Gastroesophageal sphincter (tissue), 4 donors: ENCODE measurements around the gene TMEM108. TPM values are rescaled to one million over a fixed set of nuclear protein-coding genes. Genes with fewer than 3 reads are reported as not detected.

Experiments used
- ATAC-seq: fragments of 150-250 bp; one replicate; pipeline ENCODE4 v1.9.1; 2016; ENCODE audit warnings: mild to moderate bottlenecking, moderate library complexity
- H3K27ac ChIP-seq, 4 donors: fragments of 200-600 bp; sonication (generic) in 3 of 4; 1 replicate in 3 of 4; 2 replicates in 1 of 4; pipeline ENCODE4 v1.5.1; 2016 to 2019
- H3K27me3 ChIP-seq: fragments of 200-600 bp; sonication (generic); one replicate; pipeline ENCODE4 v1.5.1; 2019
- H3K36me3 ChIP-seq, 2 donors: fragments of 200-600 bp; sonication (generic); one replicate each; pipeline ENCODE4 v1.5.1; 2019; ENCODE audit warnings: control low read depth in 1 of 2
- H3K4me1 ChIP-seq, 3 donors: fragments of 200-600 bp; sonication (generic); 1 replicate in 2 of 3; 2 replicates in 1 of 3; pipeline ENCODE4 v1.5.1; 2016 to 2019; ENCODE audit warnings: control low read depth in 2 of 3
- H3K4me3 ChIP-seq, 2 donors: fragments of 200-600 bp; sonication (generic); one replicate each; pipeline ENCODE4 v1.5.1; 2019; ENCODE audit warnings: mild to moderate bottlenecking in 1 of 2, moderate library complexity in 1 of 2
- H3K9me3 ChIP-seq, 3 donors: fragments of 200-600 bp; sonication (generic); one replicate each; pipeline ENCODE4 v1.5.1; 2017 to 2019; ENCODE audit warnings: control low read depth in 2 of 3
- CTCF ChIP-seq, 4 experiments: fragments of 200-600 bp in 2 of 4; fragments of 450-650 bp in 2 of 4; sonication (generic) in 1 of 4; IDR thresholded peaks; one replicate each; pipeline ENCODE4 v1.5.1; 2017 to 2019; ENCODE audit warnings: antibody characterized with exemption in 4 of 4, mild to moderate bottlenecking in 2 of 4, moderate library complexity in 2 of 4
- EP300 ChIP-seq: sonication (generic); formaldehyde crosslinking; IDR thresholded peaks from one replicate; pipeline ENCODE4 v1.6.1; 2017; ENCODE audit warnings: antibody characterized with exemption, mild to moderate bottlenecking
- POLR2A ChIP-seq, 2 donors: fragments of 450-650 bp; IDR thresholded peaks; one replicate each; pipeline ENCODE4 v1.6.1; 2017; ENCODE audit warnings: antibody characterized with exemption in 2 of 2, mild to moderate bottlenecking in 2 of 2, moderate library complexity in 1 of 2
- POLR2AphosphoS5 ChIP-seq: sonication (generic); formaldehyde crosslinking; IDR thresholded peaks from one replicate; pipeline ENCODE4 v1.6.1; 2017; ENCODE audit warnings: antibody characterized with exemption
- WGBS, 2 donors: methylation state at CpG; one replicate each; pipeline ENCODE4 v1.1.5; 2018; ENCODE audit warnings: low coverage in 1 of 2; 5-methylcytosine and 5-hydroxymethylcytosine counted together
- total RNA-seq, 4 donors: library from RNA; depleted of rRNA; stranded (reverse); fragments of >200 nt; gene quantifications; one replicate each; pipeline ENCODE4 v1.1.0, GENCODE V29; 2016

TMEM108 gene
- total RNA-seq, 4 donors from 2014 or later: 2.7 to 7.3 (median 4.1) TPM

GRCh38 chr3:133054586-133054985, 16.4 kb downstream of the TMEM108 start:
- Histone ChIP-seq H3K4me3 (no peak overlapping the region), H3K4me1 (peaks cover 2 to 38% (median 8%) of the 10 kb centered on the region in 3 donors), H3K27me3 (no peaks in the 10 kb centered on the region), H3K9me3 (no peaks in the 10 kb centered on the region), H3K27ac (peak overlapping the region; percentile 57 to 74 (median 66)), H3K36me3 (no peaks in the 10 kb centered on the region)
- TF ChIP-seq POLR2AphosphoS5 (peak; percentile 50), CTCF (IDR thresholded peaks at IDR 0.05) (no peak), EP300 (no peak), POLR2A (IDR thresholded peaks at IDR 0.05) (no peak)
- 17% methylated on average over 1 of the region's 1 CpG; no CpG with 5 or more reads in 1 of the 2 donors for WGBS, 2 donors
- ATAC-seq: peak; percentile 19

GRCh38 chr3:133055339-133055738, 17.1 kb downstream of the TMEM108 start:
- no peak overlapping the region for H3K4me3 ChIP-seq
- no peak for ATAC-seq
- no peak for TF ChIP-seq POLR2AphosphoS5
- no peak for TF ChIP-seq CTCF (IDR thresholded peaks at IDR 0.05)
- TF ChIP-seq POLR2A (IDR thresholded peaks at IDR 0.05): no peak
- no peak for TF ChIP-seq EP300
- H3K9me3 ChIP-seq: no peaks in the 10 kb centered on the region
- WGBS, 2 donors: 57% methylated on average over 1 of the region's 1 CpG; no CpG with 5 or more reads in 1 of the 2 donors
- peak overlapping the region in 3 of 4 donors; percentile 57 to 74 (median 67) for H3K27ac ChIP-seq
- no peaks in the 10 kb centered on the region for H3K36me3 ChIP-seq
- H3K4me1 ChIP-seq: peaks cover 2 to 32% (median 8%) of the 10 kb centered on the region in 3 donors
- no peaks in the 10 kb centered on the region for H3K27me3 ChIP-seq

- H3K27ac ChIP-seq: peak overlapping the region in 2 of 4 donors; percentile 24 to 27
- H3K9me3 ChIP-seq: no peaks in the 10 kb centered on the region
- WGBS, 2 donors: 100% methylated on average over 1 of the region's 4 CpGs; no CpG with 5 or more reads in 1 of the 2 donors
- H3K4me1 ChIP-seq: peaks cover 2 to 25% (median 8%) of the 10 kb centered on the region in 3 donors
- ATAC-seq: no peak
- no peak overlapping the region for H3K4me3 ChIP-seq
- no peaks in the 10 kb centered on the region for H3K36me3 ChIP-seq
- no peak for TF ChIP-seq POLR2A (IDR thresholded peaks at IDR 0.05)
- no peak for TF ChIP-seq EP300
- no peak for TF ChIP-seq CTCF (IDR thresholded peaks at IDR 0.05)
- TF ChIP-seq POLR2AphosphoS5: no peak
- no peaks in the 10 kb centered on the region for H3K27me3 ChIP-seq
Observed at GRCh38 chr3:133058243-133058642, 20.1 kb downstream of the TMEM108 start.

GRCh38 chr3:133058831-133059230, 20.6 kb downstream of the TMEM108 start:
- ATAC-seq: no peak

More at GRCh38 chr3:133058831-133059230, 20.6 kb downstream of the TMEM108 start:
- Histone ChIP-seq H3K4me1 (peaks cover 2 to 24% (median 6%) of the 10 kb centered on the region in 3 donors), H3K36me3 (no peaks in the 10 kb centered on the region), H3K27ac (peak overlapping the region in 1 of 4 donors; percentile 27), H3K27me3 (no peaks in the 10 kb centered on the region), H3K9me3 (no peaks in the 10 kb centered on the region), H3K4me3 (no peak overlapping the region)
- TF ChIP-seq CTCF (IDR thresholded peaks at IDR 0.05): no peak
- no peak for TF ChIP-seq POLR2A (IDR thresholded peaks at IDR 0.05)
- no peak for TF ChIP-seq EP300
- TF ChIP-seq POLR2AphosphoS5: no peak
- 65 to 80% methylated on average over 2 to 3 of the region's 6 CpGs for WGBS, 2 donors
